ENCODE measurements around the gene NUP210.

DNA sequence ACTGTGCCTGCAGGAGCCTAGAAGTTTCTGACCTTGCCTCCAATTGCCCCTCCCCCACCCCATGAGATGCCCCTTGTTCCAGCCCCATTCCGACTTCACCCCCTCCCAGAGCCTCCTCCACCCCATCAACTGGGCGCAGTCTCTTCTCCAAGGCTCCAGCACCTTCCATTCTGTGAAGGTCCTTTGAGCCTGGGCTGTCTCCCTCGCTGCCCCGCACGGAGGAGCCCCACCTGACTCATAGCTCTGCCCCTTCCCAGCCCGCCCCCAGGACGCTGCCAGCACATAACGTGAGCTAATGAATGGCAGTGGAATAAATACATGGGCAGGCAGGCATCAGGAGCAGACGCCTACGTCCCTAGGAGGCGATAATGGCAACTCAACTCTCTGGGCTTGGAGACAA lies 113.1 kb downstream of the NUP210 start:
- TF ChIP-seq, protein P1, sequence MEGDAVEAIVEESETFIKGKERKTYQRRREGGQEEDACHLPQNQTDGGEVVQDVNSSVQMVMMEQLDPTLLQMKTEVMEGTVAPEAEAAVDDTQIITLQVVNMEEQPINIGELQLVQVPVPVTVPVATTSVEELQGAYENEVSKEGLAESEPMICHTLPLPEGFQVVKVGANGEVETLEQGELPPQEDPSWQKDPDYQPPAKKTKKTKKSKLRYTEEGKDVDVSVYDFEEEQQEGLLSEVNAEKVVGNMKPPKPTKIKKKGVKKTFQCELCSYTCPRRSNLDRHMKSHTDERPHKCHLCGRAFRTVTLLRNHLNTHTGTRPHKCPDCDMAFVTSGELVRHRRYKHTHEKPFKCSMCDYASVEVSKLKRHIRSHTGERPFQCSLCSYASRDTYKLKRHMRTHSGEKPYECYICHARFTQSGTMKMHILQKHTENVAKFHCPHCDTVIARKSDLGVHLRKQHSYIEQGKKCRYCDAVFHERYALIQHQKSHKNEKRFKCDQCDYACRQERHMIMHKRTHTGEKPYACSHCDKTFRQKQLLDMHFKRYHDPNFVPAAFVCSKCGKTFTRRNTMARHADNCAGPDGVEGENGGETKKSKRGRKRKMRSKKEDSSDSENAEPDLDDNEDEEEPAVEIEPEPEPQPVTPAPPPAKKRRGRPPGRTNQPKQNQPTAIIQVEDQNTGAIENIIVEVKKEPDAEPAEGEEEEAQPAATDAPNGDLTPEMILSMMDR (conservative IDR thresholded peaks at IDR 0.05; ENCODE audit: low read length) = no peak
- no peak for TF ChIP-seq EZH2phosphoT487 (IDR thresholded peaks at IDR 0.05; ENCODE audit: borderline replicate concordance)
